ENCODE measurements around the gene EPB41L1.

Gene EPB41L1

GRCh38 chr20:36152261-36152660 lies 2.3 kb upstream of the EPB41L1 start (continued):
- no peak for TF ChIP-seq ZSCAN4 (tag by site-specific recombination; IDR thresholded peaks at IDR 0.05)
- TF ChIP-seq ZFHX2 (tag by site-specific recombination; conservative IDR thresholded peaks at IDR 0.05) = peak; percentile 20
- TF ChIP-seq ZNF366 (tag by site-specific recombination; conservative IDR thresholded peaks at IDR 0.05) = no peak
- TF ChIP-seq ZFP69B (tag by site-specific recombination; IDR thresholded peaks at IDR 0.05) = no peak
- TF ChIP-seq ZBTB44 (tag by site-specific recombination; IDR thresholded peaks at IDR 0.05) = no peak
- no peak for TF ChIP-seq ZNF555 (tag by site-specific recombination; conservative IDR thresholded peaks at IDR 0.05)
- no peak for TF ChIP-seq ZNF624 (tag by site-specific recombination; IDR thresholded peaks at IDR 0.05)
- TF ChIP-seq ZNF311 (tag by site-specific recombination; IDR thresholded peaks at IDR 0.05; ENCODE audit: borderline replicate concordance) = no peak

DNA sequence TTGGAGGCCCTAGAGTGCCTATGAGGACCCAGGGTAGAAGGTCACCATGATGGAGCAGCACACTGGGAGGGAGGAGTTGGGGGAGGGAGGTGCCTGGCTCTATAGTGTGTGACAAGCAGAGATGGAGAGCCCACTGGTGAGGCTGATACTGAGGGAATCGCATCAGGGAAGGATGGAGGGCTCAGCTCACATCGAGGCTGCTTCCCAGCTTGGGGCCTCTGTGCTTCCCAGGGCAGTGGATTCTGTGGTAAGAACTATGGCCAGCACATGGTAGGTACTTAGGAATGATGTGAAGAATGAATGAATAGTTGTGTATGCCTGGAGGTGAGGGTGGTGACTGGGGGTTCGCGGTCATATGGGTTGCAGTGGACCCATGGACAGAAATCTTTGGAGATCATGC lies 1.3 kb upstream of the EPB41L1 start:
- Histone ChIP-seq H3K4me3 (ENCODE audit: low read depth, low read length) (no peak overlapping the region), H3K4me1 (ENCODE audit: control insufficient read depth, insufficient read depth, low read length) (peaks cover 8% of the 10 kb centered on the region), H3K36me3 (ENCODE audit: control insufficient read depth in 2 of 2, insufficient read depth in 1 of 2, low read length in 2 of 2) (no peaks in the 10 kb centered on the region), H3K9me3 (ENCODE audit: control insufficient read depth, insufficient read depth, low read depth, low read length) (no peaks in the 10 kb centered on the region), H3K27ac (ENCODE audit: extremely low read depth, low read depth, low read length) (no peak overlapping the region)
- ChIA-PET CTCF (interaction anchor here (1.6 kb wide), 1 partner anchor 47 kb away, joined by 3 read pairs; no protein-coding TSS in a partner anchor), POLR2A (no interaction called here)
- TF ChIP-seq ZNF341 (tag by site-specific recombination; IDR thresholded peaks at IDR 0.05; ENCODE audit: low read depth) (peak; percentile 23; the same call in 1 of the 2 replicates), ZNF404 (tag by site-specific recombination; IDR thresholded peaks at IDR 0.05) (no peak)

- POLR2A ChIA-PET = interaction anchor here (0.7 kb wide), 1 partner anchor 378 kb away, joined by 4 read pairs; no protein-coding TSS in a partner anchor
- Histone ChIP-seq H3K27ac (ENCODE audit: extremely low read depth, low read depth, low read length) (peak overlapping the region; percentile 41; the same call in 1 of the 2 replicates), H3K4me1 (ENCODE audit: control insufficient read depth, insufficient read depth, low read length) (peaks cover 8% of the 10 kb centered on the region), H3K9me3 (ENCODE audit: control insufficient read depth, insufficient read depth, low read depth, low read length) (no peaks in the 10 kb centered on the region), H3K4me3 (ENCODE audit: low read depth, low read length) (peak overlapping the region; percentile 51), H3K36me3 (ENCODE audit: control insufficient read depth in 2 of 2, insufficient read depth in 1 of 2, low read length in 2 of 2) (no peaks in the 10 kb centered on the region)
- CTCF ChIA-PET = interaction anchor here (0.6 to 0.7 kb wide), 2 partner anchors 191 to 864 kb away, joined by 3 to 4 read pairs; no protein-coding TSS in a partner anchor
- TF ChIP-seq ZNF433 (tag by site-specific recombination; IDR thresholded peaks at IDR 0.05; ENCODE audit: low read depth) = no peak
- peak; percentile 34 for TF ChIP-seq KLF1 (tag by site-specific recombination; IDR thresholded peaks at IDR 0.05)
- 0 out of 2 replicates have a peak, but pooled peaks have one; percentile 29 for TF ChIP-seq WT1 (tag by site-specific recombination; IDR thresholded peaks at IDR 0.05)
- no peak for TF ChIP-seq ZNF544 (tag by site-specific recombination; IDR thresholded peaks at IDR 0.05)
- no peak for TF ChIP-seq ELK4 (IDR thresholded peaks at IDR 0.05; ENCODE audit: borderline replicate concordance, low read depth, low read length)
- no peak for TF ChIP-seq ZNF274 (IDR thresholded peaks at IDR 0.05; ENCODE audit: low read length)
- no peak for TF ChIP-seq ZNF274 (tag by site-specific recombination; IDR thresholded peaks at IDR 0.05; ENCODE audit: borderline replicate concordance)
- no peak for TF ChIP-seq ZNF549 (tag by site-specific recombination; IDR thresholded peaks at IDR 0.05)
- TF ChIP-seq, protein P1, sequence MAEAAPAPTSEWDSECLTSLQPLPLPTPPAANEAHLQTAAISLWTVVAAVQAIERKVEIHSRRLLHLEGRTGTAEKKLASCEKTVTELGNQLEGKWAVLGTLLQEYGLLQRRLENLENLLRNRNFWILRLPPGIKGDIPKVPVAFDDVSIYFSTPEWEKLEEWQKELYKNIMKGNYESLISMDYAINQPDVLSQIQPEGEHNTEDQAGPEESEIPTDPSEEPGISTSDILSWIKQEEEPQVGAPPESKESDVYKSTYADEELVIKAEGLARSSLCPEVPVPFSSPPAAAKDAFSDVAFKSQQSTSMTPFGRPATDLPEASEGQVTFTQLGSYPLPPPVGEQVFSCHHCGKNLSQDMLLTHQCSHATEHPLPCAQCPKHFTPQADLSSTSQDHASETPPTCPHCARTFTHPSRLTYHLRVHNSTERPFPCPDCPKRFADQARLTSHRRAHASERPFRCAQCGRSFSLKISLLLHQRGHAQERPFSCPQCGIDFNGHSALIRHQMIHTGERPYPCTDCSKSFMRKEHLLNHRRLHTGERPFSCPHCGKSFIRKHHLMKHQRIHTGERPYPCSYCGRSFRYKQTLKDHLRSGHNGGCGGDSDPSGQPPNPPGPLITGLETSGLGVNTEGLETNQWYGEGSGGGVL (tag by site-specific recombination; IDR thresholded peaks at IDR 0.05) = peak; percentile 98
- TF ChIP-seq, protein P2, sequence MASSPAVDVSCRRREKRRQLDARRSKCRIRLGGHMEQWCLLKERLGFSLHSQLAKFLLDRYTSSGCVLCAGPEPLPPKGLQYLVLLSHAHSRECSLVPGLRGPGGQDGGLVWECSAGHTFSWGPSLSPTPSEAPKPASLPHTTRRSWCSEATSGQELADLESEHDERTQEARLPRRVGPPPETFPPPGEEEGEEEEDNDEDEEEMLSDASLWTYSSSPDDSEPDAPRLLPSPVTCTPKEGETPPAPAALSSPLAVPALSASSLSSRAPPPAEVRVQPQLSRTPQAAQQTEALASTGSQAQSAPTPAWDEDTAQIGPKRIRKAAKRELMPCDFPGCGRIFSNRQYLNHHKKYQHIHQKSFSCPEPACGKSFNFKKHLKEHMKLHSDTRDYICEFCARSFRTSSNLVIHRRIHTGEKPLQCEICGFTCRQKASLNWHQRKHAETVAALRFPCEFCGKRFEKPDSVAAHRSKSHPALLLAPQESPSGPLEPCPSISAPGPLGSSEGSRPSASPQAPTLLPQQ (tag by site-specific recombination; IDR thresholded peaks at IDR 0.05) = no peak
- TF ChIP-seq KLF17 (tag by site-specific recombination; IDR thresholded peaks at IDR 0.05) = peak; percentile 73
- peak; percentile 81 for TF ChIP-seq ZIC2 (tag by site-specific recombination; IDR thresholded peaks at IDR 0.05)
These were observed 522 bp upstream of the EPB41L1 start for GRCh38 chr20:36153736-36154699.
